H1 (cell line): ENCODE measurements around the gene UHMK1. TPM values are rescaled to one million over a fixed set of nuclear protein-coding genes. Genes with fewer than 3 reads are reported as not detected.

Experiments
- CTCF ChIA-PET: fragments of 300-600 bp; sonication (Branson Sonifier 250); formaldehyde crosslinking; loops from one replicate; lab custom pipeline; 2021; ENCODE audit not compliant: partially characterized antibody; lab: Charles Lee
- POLR2A ChIA-PET: fragments of 300-600 bp; sonication (Branson Sonifier 250); formaldehyde crosslinking; loops from one replicate; lab custom pipeline; 2021; ENCODE audit warnings: inconsistent platforms; ENCODE audit not compliant: partially characterized antibody; lab: Charles Lee
- DNase-seq, 2 experiments: peaks; one replicate each; pipeline versions ENCODE4 v3.0.0 to v3.0.0-alpha.2; 2010 to 2022; ENCODE audit warnings: low spot score in 2 of 2, low read depth in 1 of 2, mixed read lengths in 1 of 2
- FAIRE-seq: peaks from 2 replicates; lab custom pipeline; 2011; peaks lifted over from hg19 to GRCh38; lab: Jason Lieb, UNC
- H2AFZ ChIP-seq: 2 replicates; pipeline ENCODE4 v1.8.1; 2012; ENCODE audit warnings: low read length, inconsistent platforms
- H2AK5ac ChIP-seq: 2 replicates; pipeline ENCODE4 v1.6.1; 2013; ENCODE audit warnings: low read depth, low read length
- H2BK120ac ChIP-seq: replicated peaks from 2 replicates; pipeline ENCODE3; 2013; ENCODE audit warnings: low read depth, low read length, inconsistent platforms
- H2BK12ac ChIP-seq: 2 replicates; pipeline ENCODE4 v1.6.1; 2013; ENCODE audit warnings: low read depth, low read length
- H2BK15ac ChIP-seq: 2 replicates; pipeline ENCODE4 v1.6.1; 2013; ENCODE audit warnings: low read length
- H2BK20ac ChIP-seq: 2 replicates; pipeline ENCODE4 v1.6.1; 2013; ENCODE audit warnings: low read length
- H2BK5ac ChIP-seq: 2 replicates; pipeline ENCODE4 v1.6.1; 2013; ENCODE audit warnings: low read depth, low read length
- H3K14ac ChIP-seq: 2 replicates; pipeline ENCODE4 v1.6.1; 2013; ENCODE audit warnings: inconsistent platforms; ENCODE audit not compliant: insufficient read length
- H3K18ac ChIP-seq: 2 replicates; pipeline ENCODE4 v1.6.1; 2013; ENCODE audit warnings: low read length; ENCODE audit errors: extremely low read depth
- H3K23ac ChIP-seq: 2 replicates; pipeline ENCODE4 v1.6.1; 2013; ENCODE audit warnings: inconsistent platforms; ENCODE audit not compliant: insufficient read length
- H3K23me2 ChIP-seq: 2 replicates; pipeline ENCODE4 v1.6.1; 2013; ENCODE audit warnings: low read depth, low read length
- H3K27ac ChIP-seq: 2 replicates; pipeline ENCODE4 v1.6.1; 2011; ENCODE audit warnings: low read depth, low read length, inconsistent platforms
- H3K27me3 ChIP-seq, 4 experiments: replicated peaks in 1 of 4; 1 replicate in 1 of 4; 2 replicates in 3 of 4; pipeline versions ENCODE4 v1.6.1 to v1.8.1; 2011 to 2013; ENCODE audit warnings: low read length in 3 of 4, mild to moderate bottlenecking in 3 of 4, inconsistent platforms in 2 of 4, mixed read lengths in 2 of 4, moderate library complexity in 1 of 4; ENCODE audit not compliant: control insufficient read depth in 3 of 4, insufficient read depth in 3 of 4; ENCODE audit errors: extremely low read depth in 1 of 4
- H3K36me3 ChIP-seq, 4 experiments: 2 replicates each; pipeline versions ENCODE4 v1.6.1 to v1.8.1; 2011 to 2013; ENCODE audit warnings: mild to moderate bottlenecking in 4 of 4, low read length in 3 of 4, moderate library complexity in 2 of 4, control low read depth in 1 of 4, inconsistent platforms in 1 of 4; ENCODE audit not compliant: insufficient read depth in 4 of 4, control insufficient read depth in 2 of 4
- H3K4ac ChIP-seq: replicated peaks from 2 replicates; pipeline ENCODE3; 2013; ENCODE audit warnings: low read length, low read depth, mixed read lengths, inconsistent platforms; ENCODE audit not compliant: insufficient read length
- H3K4me1 ChIP-seq, 4 experiments: replicated peaks in 1 of 4; 1 replicate in 1 of 4; 2 replicates in 3 of 4; pipeline versions ENCODE4 v1.6.1 to v1.8.1; 2011 to 2013; ENCODE audit warnings: low read length in 3 of 4, inconsistent platforms in 2 of 4, mixed read lengths in 1 of 4; ENCODE audit not compliant: insufficient read depth in 4 of 4, control insufficient read depth in 3 of 4
- H3K4me2 ChIP-seq, 2 experiments: 2 replicates each; pipeline versions ENCODE4 v1.6.1 to v1.8.1; 2011 to 2013; ENCODE audit warnings: low read depth in 2 of 2, low read length in 2 of 2, control low read depth in 1 of 2, inconsistent platforms in 1 of 2, mild to moderate bottlenecking in 1 of 2; ENCODE audit not compliant: insufficient read depth in 1 of 2
- H3K4me3 ChIP-seq, 4 experiments: fragments of 200-600, 300-600 bp in 1 of 4; sonication (generic), shearing (Covaris generic), sonication (Bioruptor Twin) in 1 of 4; 2 replicates each; pipeline versions ENCODE4 v1.5.1 to v1.8.1; 2011 to 2016; ENCODE audit warnings: low read length in 4 of 4, low read depth in 3 of 4, control low read depth in 2 of 4, inconsistent platforms in 2 of 4, mild to moderate bottlenecking in 2 of 4, mixed read lengths in 1 of 4, moderate library complexity in 1 of 4; ENCODE audit not compliant: insufficient read depth in 2 of 4; ENCODE audit errors: extremely low read depth in 1 of 4
- H3K56ac ChIP-seq: replicated peaks from 2 replicates; pipeline ENCODE3; 2013; ENCODE audit warnings: low read depth, mild to moderate bottlenecking, mixed read lengths, low read length, inconsistent platforms; ENCODE audit not compliant: insufficient read length
- H3K79me1 ChIP-seq: 2 replicates; pipeline ENCODE4 v1.6.1; 2013; ENCODE audit warnings: low read depth, low read length, control low read depth
- H3K79me2 ChIP-seq, 2 experiments: 2 replicates each; pipeline versions ENCODE4 v1.6.1 to v1.8.1; 2012 to 2013; ENCODE audit warnings: low read length in 2 of 2, mild to moderate bottlenecking in 2 of 2, inconsistent platforms in 1 of 2; ENCODE audit not compliant: insufficient read depth in 2 of 2, control insufficient read depth in 1 of 2
- H3K9ac ChIP-seq, 4 experiments: replicated peaks in 1 of 4; 1 replicate in 1 of 4; 2 replicates in 3 of 4; pipeline versions ENCODE4 v1.6.1 to v1.8.1; 2011 to 2013; ENCODE audit warnings: low read depth in 3 of 4, low read length in 3 of 4, control low read depth in 2 of 4, mild to moderate bottlenecking in 2 of 4, moderate library complexity in 2 of 4, inconsistent platforms in 1 of 4; ENCODE audit errors: extremely low read depth in 1 of 4
- H3K9me3 ChIP-seq, 2 experiments: 2 replicates each; pipeline versions ENCODE4 v1.6.1 to v1.8.1; 2012 to 2013; ENCODE audit warnings: mild to moderate bottlenecking in 2 of 2, moderate library complexity in 2 of 2, control low read depth in 1 of 2, inconsistent platforms in 1 of 2, low read depth in 1 of 2, low read length in 1 of 2, mixed read lengths in 1 of 2; ENCODE audit not compliant: insufficient read depth in 2 of 2
- H4K20me1 ChIP-seq, 2 experiments: replicated peaks in 1 of 2; 2 replicates each; pipeline versions ENCODE3 to v1.8.1; 2011 to 2013; ENCODE audit warnings: inconsistent platforms in 2 of 2, low read length in 2 of 2, mild to moderate bottlenecking in 1 of 2; ENCODE audit not compliant: insufficient read depth in 2 of 2, control insufficient read depth in 1 of 2
- H4K5ac ChIP-seq: 2 replicates; pipeline ENCODE4 v1.6.1; 2013; ENCODE audit warnings: low read length, low read depth, mixed read lengths, inconsistent platforms; ENCODE audit not compliant: insufficient read length
- H4K8ac ChIP-seq: 2 replicates; pipeline ENCODE4 v1.8.0; 2013; ENCODE audit warnings: mild to moderate bottlenecking, moderate library complexity, low read length, inconsistent platforms; ENCODE audit not compliant: insufficient read depth; ENCODE audit errors: extremely low read depth
- H4K91ac ChIP-seq: replicated peaks from 2 replicates; pipeline ENCODE3; 2013; ENCODE audit warnings: low read length, mixed read lengths, inconsistent platforms; ENCODE audit not compliant: insufficient read length
- GTF2F1 ChIP-seq: IDR thresholded peaks from 2 replicates; pipeline ENCODE4 v1.6.1; 2012; ENCODE audit warnings: low read depth, low read length, improper control_type of control experiment, borderline replicate concordance
- RAD21 ChIP-seq, 2 experiments: IDR thresholded peaks in 1 of 2; conservative IDR thresholded peaks in 1 of 2; 2 replicates each; pipeline ENCODE4 v1.6.1; 2011; ENCODE audit warnings: low read depth in 2 of 2, low read length in 2 of 2, improper control_type of control experiment in 1 of 2, inconsistent platforms in 1 of 2, mild to moderate bottlenecking in 1 of 2, moderate library complexity in 1 of 2
- WGBS, 2 experiments: shearing (Covaris generic) in 1 of 2; methylation state at CpG; one replicate each; pipeline versions ENCODE4 v1.1.6 to v1.1.7; 2013 to 2015; ENCODE audit warnings: low lambda C conversion rate in 2 of 2, mixed read lengths in 2 of 2, inconsistent platforms in 1 of 2, low coverage in 1 of 2, missing lambda C conversion rate in 1 of 2; ENCODE audit not compliant: insufficient replicate concordance in 2 of 2, insufficient coverage in 1 of 2, insufficient read length in 1 of 2; ENCODE audit errors: extremely low coverage in 1 of 2, missing lambda C conversion rate in 1 of 2; 5-methylcytosine and 5-hydroxymethylcytosine counted together
- polyA plus RNA-seq, 7 experiments: library from polyadenylated mRNA; depleted of rRNA in 3 of 7; stranded (reverse) in 5 of 7; unstranded in 2 of 7; fragments of >200 nt in 5 of 7; fragments of 200-250 nt in 2 of 7; gene quantifications; 1 replicate in 5 of 7; 2 replicates in 1 of 7; 4 replicates in 1 of 7; pipeline versions ENCODE4 v1.2.1 to v1.2.3, GENCODE V29; 2011 to 2013; ENCODE audit warnings: missing spikeins in 2 of 7, mixed read lengths in 2 of 7
- total RNA-seq: library from RNA; stranded (reverse); fragmentation: NEBNext Ultra II Directional; extraction: Animal tissue kit (Norgen Biotek cat#: 25700); gene quantifications from 2 replicates; pipeline ENCODE4 v1.2.1, GENCODE V29; 2021

UHMK1 gene
- total and polyA plus RNA-seq, 2 of the 8 experiments (the other 6 are each of a cell fraction or from before 2014, with no cell fraction given), result 4.6 to 16.1 TPM

DNA sequence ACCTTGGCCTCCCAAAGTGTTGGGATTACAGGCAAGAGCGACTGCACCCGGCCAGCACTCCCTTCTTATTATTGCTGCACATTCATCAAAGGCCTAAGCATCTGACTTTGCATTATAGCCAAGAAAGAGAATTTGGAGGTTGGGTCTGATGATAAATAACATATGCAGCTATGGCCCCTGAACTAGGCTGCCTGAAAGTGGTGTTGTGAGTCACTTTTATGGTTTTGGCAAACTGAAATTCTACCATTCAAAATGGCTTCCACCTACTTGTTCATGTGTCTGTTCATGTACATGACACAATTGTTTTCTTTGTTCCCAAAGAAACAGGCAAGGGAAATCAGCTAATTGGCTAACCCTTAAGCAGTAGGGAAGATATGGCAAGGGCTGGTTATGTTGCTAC is 38.9 kb downstream of the UHMK1 start:
- Histone ChIP-seq H4K8ac (no peak overlapping the region), H3K4me1 (no peaks in the 10 kb centered on the region), H4K5ac (no peak overlapping the region), H3K9ac (no peak overlapping the region), H3K23ac (no peak overlapping the region), H3K18ac (no peak overlapping the region), H3K9me3 (no peaks in the 10 kb centered on the region), H3K23me2 (no peaks in the 10 kb centered on the region), H2AK5ac (no peak overlapping the region), H2BK120ac (no peak overlapping the region), H3K79me1 (no peaks in the 10 kb centered on the region), H2BK15ac (no peak overlapping the region), H3K14ac (no peak overlapping the region), H4K20me1 (no peaks in the 10 kb centered on the region), H2BK20ac (no peak overlapping the region), H3K79me2 (no peaks in the 10 kb centered on the region), H4K91ac (no peak overlapping the region), H3K4me2 (no peak overlapping the region), H3K56ac (no peak overlapping the region), H2BK5ac (no peak overlapping the region), H3K27me3 (no peaks in the 10 kb centered on the region), H2BK12ac (no peak overlapping the region), H3K27ac (no peak overlapping the region), H3K4ac (no peak overlapping the region), H3K4me3 (no peak overlapping the region), H2AFZ (no peak overlapping the region), H3K36me3 (no peaks in the 10 kb centered on the region)
- ChIA-PET CTCF (interaction anchor here (0.6 kb wide), 1 partner anchor 12 kb away, joined by 4 read pairs; no protein-coding TSS in a partner anchor), POLR2A (no interaction called here)
- WGBS, 2 experiments, result 93% methylated on average over 2 of the region's 2 CpGs; no CpG with 5 or more reads in 1 of the 2 experiments
- no peak for DNase-seq
- FAIRE-seq, result no peak
- TF ChIP-seq RAD21 (IDR thresholded peaks at IDR 0.05 in 1 of 2, conservative IDR thresholded peaks at IDR 0.05 in 1 of 2; ENCODE audit: low read depth in 2 of 2, low read length in 2 of 2) (no peak), GTF2F1 (no peak)
